Peyer's patch (tissue), 4 donors: Measurements from ENCODE around the gene AOPEP. TPM values are rescaled to one million over a fixed set of nuclear protein-coding genes. Genes with fewer than 3 reads are reported as not detected.

Experiments
- DNase-seq, 3 donors: peaks; one replicate each; pipeline ENCODE4 v3.0.0-alpha.2; 2017 to 2019
- H3K27ac ChIP-seq, 4 donors: fragments of 200-600 bp; sonication (generic); one replicate each; pipeline ENCODE4 v1.5.1; 2016 to 2019
- H3K27me3 ChIP-seq, 2 donors: fragments of 200-600 bp; sonication (generic); one replicate each; pipeline ENCODE4 v1.5.1; 2019
- H3K36me3 ChIP-seq, 3 donors: fragments of 200-600 bp; sonication (generic); one replicate each; pipeline ENCODE4 v1.5.1; 2016 to 2019
- H3K4me1 ChIP-seq, 4 donors: fragments of 200-600 bp; sonication (generic); one replicate each; pipeline ENCODE4 v1.5.1; 2016 to 2019
- H3K4me3 ChIP-seq, 4 donors: fragments of 200-600 bp; sonication (generic); 1 replicate in 3 of 4; 2 replicates in 1 of 4; pipeline ENCODE4 v1.5.1; 2016 to 2019; ENCODE audit warnings: mild to moderate bottlenecking in 1 of 4
- H3K9me3 ChIP-seq, 4 donors: fragments of 200-600 bp; sonication (generic); one replicate each; pipeline ENCODE4 v1.5.1; 2016 to 2019; ENCODE audit warnings: mild to moderate bottlenecking in 1 of 4
- POLR2A ChIP-seq, 2 donors: fragments of 450-650 bp; IDR thresholded peaks; one replicate each; pipeline ENCODE4 v1.5.1; 2017; ENCODE audit warnings: antibody characterized with exemption in 2 of 2, mild to moderate bottlenecking in 2 of 2, moderate library complexity in 2 of 2
- total RNA-seq, 4 donors: library from RNA; depleted of rRNA; stranded (reverse); fragments of >200 nt; gene quantifications; one replicate each; pipeline ENCODE4 v1.1.0, GENCODE V29; 2016
- TF ChIP-seq, protein P1 (sequence below), 6 experiments: fragments of 450-650 bp in 4 of 6; fragments of 200-600 bp in 2 of 6; sonication (generic) in 1 of 6; IDR thresholded peaks; one replicate each; pipeline ENCODE4 v1.5.1; 2017 to 2019; ENCODE audit warnings: antibody characterized with exemption in 6 of 6, mild to moderate bottlenecking in 3 of 6, moderate library complexity in 1 of 6

AOPEP gene
- total RNA-seq, 4 donors from 2014 or later: 83.5 to 272 (median 117) TPM

DNA sequence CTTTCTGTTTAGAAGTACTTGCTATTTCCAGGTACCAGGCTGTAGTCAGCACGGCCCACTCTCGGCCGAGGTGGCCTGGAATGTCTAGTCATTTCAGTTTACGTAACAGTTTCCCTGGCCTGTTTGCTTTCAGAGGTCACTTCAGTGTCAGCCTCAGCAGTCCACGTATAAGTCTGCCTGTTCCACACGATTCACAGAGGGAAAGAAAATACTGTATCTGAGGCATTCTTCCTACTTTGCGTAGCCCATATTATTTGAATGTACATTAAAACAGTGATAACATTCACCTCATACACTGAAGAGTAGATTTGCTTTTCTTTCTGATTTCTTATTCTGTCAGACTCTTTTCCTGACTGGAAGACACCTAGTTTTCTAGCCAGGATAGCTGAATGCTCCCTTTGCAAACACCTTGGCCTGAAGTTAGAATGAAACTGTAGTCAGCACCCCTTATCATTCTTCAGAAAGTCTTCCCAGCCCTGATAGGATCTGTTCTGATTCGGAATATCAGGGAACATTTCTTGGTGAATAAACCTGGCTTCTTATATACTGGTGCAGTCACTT, 140.9 kb downstream of the AOPEP start:
- H3K9me3 ChIP-seq: no peaks in the 10 kb centered on the region
- peak in 1 of 2 donors; percentile 9 for TF ChIP-seq POLR2A (IDR thresholded peaks at IDR 0.05)
- TF ChIP-seq, protein P1, sequence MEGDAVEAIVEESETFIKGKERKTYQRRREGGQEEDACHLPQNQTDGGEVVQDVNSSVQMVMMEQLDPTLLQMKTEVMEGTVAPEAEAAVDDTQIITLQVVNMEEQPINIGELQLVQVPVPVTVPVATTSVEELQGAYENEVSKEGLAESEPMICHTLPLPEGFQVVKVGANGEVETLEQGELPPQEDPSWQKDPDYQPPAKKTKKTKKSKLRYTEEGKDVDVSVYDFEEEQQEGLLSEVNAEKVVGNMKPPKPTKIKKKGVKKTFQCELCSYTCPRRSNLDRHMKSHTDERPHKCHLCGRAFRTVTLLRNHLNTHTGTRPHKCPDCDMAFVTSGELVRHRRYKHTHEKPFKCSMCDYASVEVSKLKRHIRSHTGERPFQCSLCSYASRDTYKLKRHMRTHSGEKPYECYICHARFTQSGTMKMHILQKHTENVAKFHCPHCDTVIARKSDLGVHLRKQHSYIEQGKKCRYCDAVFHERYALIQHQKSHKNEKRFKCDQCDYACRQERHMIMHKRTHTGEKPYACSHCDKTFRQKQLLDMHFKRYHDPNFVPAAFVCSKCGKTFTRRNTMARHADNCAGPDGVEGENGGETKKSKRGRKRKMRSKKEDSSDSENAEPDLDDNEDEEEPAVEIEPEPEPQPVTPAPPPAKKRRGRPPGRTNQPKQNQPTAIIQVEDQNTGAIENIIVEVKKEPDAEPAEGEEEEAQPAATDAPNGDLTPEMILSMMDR (IDR thresholded peaks at IDR 0.05): no peak
- DNase-seq: peak in 1 of 3 donors; percentile 61
- peaks cover 0 to 5% (median 0%) of the 10 kb centered on the region in 4 donors for H3K4me1 ChIP-seq
- H3K27ac ChIP-seq: peak overlapping the region; percentile 20 to 76 (median 60)
- no peaks in the 10 kb centered on the region for H3K27me3 ChIP-seq
- H3K4me3 ChIP-seq: no peak overlapping the region
- no peaks in the 10 kb centered on the region for H3K36me3 ChIP-seq

DNA sequence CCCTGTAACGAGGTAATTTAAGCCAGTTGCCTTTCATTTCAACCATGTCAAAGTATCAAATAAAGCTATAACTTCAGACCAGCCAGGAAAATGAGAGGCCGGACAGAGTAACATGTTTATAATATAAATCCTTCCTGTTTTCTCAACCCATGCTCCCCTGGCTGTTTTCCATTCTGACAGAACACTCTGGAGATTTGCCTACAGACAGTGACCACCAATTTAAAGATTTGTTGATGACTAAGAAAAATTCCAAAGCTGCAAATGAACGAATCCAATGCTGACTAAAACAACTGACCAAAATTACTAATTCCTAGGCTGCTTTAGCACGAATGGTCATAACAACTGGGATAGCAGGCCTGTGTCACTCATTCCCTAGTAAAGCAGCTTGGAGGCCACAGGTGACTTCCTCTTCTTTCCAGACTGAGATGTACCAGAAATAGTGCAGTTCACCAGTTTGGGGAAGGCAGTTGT, 141.4 kb downstream of the AOPEP start:
- no peaks in the 10 kb centered on the region for H3K36me3 ChIP-seq
- TF ChIP-seq POLR2A (IDR thresholded peaks at IDR 0.05): no peak
- TF ChIP-seq, protein P1 (IDR thresholded peaks at IDR 0.05): no peak
- H3K9me3 ChIP-seq: no peaks in the 10 kb centered on the region
- H3K4me1 ChIP-seq: peaks cover 0 to 5% (median 0%) of the 10 kb centered on the region in 4 donors
- H3K4me3 ChIP-seq: no peak overlapping the region
- peak overlapping the region; percentile 20 to 76 (median 60) for H3K27ac ChIP-seq
- no peaks in the 10 kb centered on the region for H3K27me3 ChIP-seq
- DNase-seq: no peak

DNA sequence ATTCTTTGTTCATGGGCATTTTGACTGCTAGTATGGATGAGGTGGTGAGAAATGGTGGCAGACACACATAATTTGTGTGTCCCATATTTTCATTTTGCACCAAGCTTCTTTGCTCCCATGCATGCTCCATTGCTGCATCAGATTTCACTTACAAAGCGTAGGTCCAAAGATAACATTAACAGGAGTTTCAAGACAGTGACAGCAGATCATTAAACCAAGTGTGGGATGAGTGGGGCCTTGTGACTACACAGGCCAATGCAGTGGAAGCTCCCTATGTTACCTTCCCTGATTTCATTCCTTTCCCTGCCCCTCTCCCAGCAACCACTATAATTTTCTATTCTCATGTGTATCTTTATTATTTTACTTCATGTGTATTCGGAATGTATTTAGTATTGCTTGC, 142.0 kb downstream of the AOPEP start:
- DNase-seq: no peak
- peaks cover 0 to 5% (median 0%) of the 10 kb centered on the region in 4 donors for H3K4me1 ChIP-seq
- no peak for TF ChIP-seq POLR2A (IDR thresholded peaks at IDR 0.05)
- TF ChIP-seq, protein P1 (IDR thresholded peaks at IDR 0.05): no peak
- no peaks in the 10 kb centered on the region for H3K9me3 ChIP-seq
- no peaks in the 10 kb centered on the region for H3K36me3 ChIP-seq
- H3K4me3 ChIP-seq: no peak overlapping the region
- no peaks in the 10 kb centered on the region for H3K27me3 ChIP-seq
- H3K27ac ChIP-seq: peak overlapping the region in 2 of 4 donors; percentile 72 to 76

DNA sequence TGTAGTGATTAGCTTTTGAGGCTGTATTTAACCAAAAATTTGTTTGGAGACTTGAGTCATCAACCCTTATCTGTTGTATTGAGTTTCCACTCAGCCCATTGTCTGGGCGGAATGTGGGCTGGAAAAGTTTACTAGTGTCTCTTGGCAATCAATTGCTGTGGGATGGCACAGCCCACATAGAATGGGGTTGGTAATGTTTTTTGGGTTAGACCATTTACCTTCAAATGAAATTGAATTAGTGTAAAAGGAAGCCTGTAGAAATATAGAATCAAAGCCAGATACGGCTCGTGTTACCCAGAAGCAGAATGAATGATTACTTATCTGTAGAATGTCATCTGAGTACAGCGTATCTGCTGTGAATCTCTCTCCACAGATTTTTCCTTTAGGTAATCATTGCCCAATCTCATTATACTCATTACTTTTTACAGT, 142.9 kb downstream of the AOPEP start:
- H3K27me3 ChIP-seq: no peaks in the 10 kb centered on the region
- no peak overlapping the region for H3K4me3 ChIP-seq
- H3K9me3 ChIP-seq: no peaks in the 10 kb centered on the region
- no peak for DNase-seq
- H3K36me3 ChIP-seq: no peaks in the 10 kb centered on the region
- TF ChIP-seq, protein P1 (IDR thresholded peaks at IDR 0.05): no peak
- TF ChIP-seq POLR2A (IDR thresholded peaks at IDR 0.05): no peak
- peaks cover 0 to 5% (median 0%) of the 10 kb centered on the region in 4 donors for H3K4me1 ChIP-seq
- peak overlapping the region in 1 of 4 donors; percentile 76 for H3K27ac ChIP-seq

DNA sequence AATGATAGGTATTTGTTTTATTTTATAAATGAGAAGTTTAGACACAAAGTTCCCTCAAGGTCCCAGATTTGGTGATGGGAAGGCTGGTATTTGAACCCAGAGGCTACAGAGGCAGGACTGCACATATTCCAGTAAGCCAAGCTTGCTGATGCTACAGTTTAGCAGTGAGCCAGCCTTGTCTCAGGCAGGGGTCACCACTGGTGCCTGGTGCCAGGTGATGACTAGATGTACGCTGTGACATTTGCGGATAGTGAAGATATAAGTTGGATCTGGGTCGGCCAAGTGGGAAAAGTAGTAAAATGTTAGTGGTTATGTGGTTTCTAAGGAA, 143.9 kb downstream of the AOPEP start:
- Histone ChIP-seq H3K4me3 (no peak overlapping the region), H3K36me3 (no peaks in the 10 kb centered on the region), H3K4me1 (peaks cover 0 to 3% (median 0%) of the 10 kb centered on the region in 4 donors), H3K9me3 (no peaks in the 10 kb centered on the region), H3K27me3 (no peaks in the 10 kb centered on the region), H3K27ac (no peak overlapping the region)
- no peak for DNase-seq
- TF ChIP-seq, protein P1 (IDR thresholded peaks at IDR 0.05): no peak
